ENCODE results near the gene ALOX5.
"Not testable (repeated sequence)": the region's sequence is repeated elsewhere in the genome, so short reads cannot be mapped to it uniquely, and the experiment has no call there.

The ALOX5 gene

DNA sequence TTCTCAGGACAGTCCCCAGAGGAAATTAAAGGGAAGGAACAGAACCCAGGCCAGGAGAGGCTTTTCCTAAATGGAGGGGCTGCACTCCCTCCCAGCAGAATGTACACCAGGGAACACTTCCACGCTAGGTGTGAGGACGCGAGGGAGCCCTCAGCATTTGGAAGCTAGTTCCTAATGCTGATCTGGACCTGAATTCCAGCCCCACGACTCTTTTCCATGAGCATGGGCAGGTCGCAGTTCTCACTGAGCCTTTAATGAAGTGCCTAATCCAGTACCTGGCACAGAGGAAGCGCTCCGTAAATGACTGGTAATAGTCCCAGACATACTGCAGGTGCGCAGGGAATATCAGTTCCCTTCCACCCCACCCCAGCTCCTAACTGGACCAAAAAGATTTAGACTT, 1.1 kb downstream of the ALOX5 start:
- DNase-seq = no peak

DNA sequence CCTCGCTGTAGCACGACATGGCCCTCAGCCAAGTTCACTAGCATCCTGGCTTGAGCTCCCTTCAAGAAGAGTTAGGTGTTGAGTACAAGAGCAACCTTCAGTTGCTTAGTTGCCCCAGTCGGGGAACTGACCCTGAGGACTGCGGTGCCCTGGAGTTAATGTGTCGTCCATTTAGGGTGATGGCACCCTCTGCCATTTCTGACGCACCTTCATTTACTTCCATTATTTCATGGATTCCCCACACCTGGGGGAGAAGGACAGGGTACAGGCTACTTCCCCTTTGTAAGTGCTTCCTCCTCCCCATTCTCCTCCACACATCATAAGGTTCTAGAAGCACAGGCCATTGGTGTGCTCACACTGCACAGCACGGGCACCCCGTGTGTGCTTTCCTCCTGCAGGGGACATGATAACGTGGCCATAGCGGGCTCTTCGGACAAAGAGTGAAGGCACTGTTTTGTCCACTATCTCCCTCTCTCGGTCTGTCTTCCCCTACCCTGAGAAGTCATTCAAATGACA, 1.8 kb downstream of the ALOX5 start:
- no peak for DNase-seq

DNA sequence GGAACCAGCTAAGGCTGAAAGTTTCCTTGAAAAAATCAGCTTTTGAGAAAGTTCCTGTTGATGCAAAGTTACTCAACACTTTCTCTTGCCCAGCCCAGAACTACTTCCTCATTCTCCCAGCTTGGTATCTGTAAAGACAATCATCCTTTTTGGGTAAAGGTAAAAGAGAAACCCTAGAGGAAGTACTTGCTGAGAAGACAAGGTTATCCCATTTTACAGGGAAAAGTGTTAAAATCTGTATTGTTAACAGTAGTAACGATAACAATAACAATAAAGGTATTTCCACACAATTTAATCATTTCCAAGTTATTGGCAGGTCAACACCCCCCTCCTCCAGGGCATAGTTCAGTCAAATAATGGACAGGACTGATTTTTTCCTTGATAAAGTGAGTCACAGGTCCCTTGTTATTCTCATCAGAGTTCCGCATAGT, 2.4 kb downstream of the ALOX5 start:
- no peak for DNase-seq

DNA sequence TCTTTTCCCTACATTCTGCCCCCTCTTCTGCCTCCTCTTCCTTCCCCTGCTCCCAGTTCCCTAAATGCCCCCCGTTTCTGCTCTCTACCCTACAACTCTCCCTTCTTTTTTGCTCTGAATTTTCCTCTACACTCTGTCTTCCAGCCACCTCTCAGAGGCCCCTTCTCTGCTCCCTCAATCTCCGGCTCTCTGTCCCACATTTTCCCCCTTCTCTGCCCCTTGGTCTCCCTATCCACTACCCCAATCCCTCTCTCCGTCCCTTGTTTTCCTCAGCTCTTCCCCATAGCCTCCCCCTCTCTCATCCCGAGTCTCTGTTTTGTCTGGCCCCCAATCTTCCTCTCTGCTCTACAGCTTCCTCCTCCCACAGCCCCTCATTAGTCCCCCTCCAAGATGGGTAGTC, 3.3 kb downstream of the ALOX5 start:
- no peak for DNase-seq

DNA sequence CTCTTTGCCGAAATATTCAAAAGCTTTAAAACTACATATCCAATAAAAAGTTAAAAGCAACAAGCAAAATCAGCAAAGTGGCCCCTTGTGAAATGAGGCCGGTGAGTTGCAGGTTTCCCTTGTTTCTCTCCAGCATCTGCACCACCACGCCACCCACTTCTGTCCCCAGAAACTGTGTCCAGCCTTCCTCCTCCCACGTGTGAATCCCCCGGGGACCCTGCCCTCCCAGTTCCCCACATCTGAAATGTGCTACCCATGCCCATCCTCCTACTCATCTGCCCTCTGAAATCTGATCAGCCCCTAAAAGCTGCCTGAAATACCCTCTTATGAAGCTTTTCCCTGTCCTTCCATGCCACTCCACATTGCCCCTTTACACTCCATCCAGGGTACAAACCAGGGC, 3.8 kb downstream of the ALOX5 start:
- no peak for DNase-seq

DNA sequence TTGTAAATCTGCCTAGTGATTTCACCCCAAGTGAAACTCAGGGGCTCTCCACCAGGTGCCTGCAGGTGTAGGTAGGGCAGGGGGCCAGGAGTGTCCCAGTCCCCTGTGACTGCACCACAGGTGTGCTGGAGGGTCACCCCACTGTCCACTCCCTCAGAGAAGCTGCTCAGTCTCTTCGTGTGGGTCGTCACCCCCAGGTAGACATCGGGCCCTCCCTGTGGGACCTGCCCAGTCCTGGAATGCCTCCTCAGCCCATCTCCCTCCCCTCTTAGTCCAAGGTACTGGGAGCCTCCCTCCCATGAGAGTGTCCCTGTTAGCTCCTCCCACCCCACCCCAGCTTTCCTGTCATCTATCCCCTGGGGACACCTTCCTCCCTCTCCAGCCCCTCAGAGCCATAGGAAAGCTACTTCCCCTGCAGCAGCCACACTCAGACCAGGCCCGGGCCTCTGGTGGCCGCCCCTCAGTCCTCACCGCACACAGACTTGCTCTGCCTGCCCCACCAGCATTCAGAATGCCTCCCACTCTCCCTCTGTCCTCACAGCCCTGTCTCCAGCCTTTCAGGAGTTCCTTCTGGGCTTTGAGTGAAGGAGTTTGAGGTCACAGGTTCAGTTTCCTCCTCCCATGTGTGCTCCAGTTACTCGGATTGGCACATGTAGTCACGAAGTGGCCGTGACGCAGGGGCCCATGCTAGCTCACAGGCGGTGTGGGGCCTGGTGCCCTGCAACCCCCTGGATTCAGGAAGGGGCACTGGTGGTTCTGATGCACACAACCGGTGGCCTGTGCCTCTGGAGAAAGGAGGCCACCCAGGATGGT, 5.1 kb downstream of the ALOX5 start:
- no peak for DNase-seq

DNA sequence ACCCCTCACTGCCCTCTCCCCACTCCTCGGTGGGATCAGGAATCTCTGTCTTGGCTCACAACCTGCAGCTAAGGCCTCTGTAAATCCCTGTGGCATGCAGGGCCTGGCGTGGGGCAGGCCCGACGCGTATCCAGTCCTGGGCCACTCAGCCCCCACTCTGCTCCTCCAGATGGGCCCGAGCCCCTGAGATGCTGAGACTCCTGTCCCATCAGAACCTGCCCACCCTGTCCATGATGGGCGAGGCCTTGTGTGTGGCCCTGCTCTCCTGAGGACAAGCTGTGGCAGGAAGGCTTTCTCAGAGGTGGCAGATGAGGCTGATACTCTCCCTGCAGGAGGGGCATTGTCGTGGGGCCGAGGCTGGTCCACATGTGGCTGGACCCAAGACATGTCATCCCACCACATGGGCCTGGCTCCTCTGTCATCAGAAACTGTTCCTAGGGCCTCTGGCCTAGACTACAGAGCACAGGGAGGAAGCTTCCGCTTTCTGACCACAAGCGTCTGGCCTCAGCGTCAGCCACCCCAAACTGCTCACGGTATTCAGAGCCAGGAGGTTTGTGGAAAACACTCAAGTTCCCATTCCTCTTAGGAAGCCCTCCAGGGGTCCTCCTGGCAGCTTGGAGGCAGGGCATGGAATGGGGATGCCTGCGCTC, 6.0 kb downstream of the ALOX5 start:
- no peak for DNase-seq

DNA sequence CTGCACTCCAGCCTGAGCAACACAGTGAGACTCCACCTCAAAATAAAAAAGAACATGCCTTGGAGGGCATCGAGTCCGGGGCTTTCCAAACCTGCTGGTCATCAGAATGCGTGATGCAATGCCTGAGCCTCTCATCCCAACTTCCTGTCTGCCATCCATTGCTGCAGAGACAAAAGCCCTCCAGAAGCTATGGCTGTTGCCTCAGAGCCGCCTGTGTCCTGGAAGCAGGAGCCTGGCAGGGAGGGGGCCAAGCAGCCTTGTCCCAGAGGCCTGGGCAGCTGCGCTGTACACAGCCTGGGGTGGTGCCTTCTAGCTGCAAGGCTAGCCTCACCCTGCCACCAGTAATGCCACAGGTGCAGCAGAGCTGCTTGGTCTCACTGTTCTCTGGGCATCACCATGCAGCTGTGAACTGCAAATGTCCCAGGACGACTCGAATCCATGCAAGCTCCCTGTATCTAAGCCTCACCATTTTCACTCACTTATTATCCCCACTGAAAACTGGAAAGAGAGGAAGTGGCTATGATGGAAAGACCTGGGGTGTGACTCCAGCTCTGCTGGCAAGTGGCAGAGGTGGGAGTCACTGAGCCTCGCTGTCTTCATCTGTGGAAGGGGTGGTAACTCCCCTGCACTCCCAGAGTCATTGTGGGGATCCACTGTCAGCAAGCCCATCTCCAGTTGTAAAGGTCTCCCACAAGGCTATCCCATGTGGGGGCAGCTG, 7.0 kb downstream of the ALOX5 start:
- DNase-seq = no peak

DNA sequence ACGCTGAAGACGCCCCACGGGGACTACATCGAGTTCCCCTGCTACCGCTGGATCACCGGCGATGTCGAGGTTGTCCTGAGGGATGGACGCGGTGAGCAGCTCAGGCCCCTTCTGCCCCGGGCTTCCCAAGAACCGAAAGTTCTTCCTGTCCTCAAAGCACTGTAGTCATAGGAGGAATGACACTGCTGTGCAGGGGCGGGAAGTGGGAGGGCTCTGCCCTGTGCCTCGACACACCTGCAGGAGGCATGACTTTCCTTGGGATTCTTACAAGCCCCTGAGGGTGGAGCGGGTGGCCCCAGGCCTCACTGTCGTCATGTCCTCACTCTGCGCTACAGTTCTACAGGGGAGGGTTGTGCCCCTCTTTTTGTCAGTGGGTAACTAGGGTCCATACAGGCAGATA, 8.6 kb downstream of the ALOX5 start:
- no peak for DNase-seq

DNA sequence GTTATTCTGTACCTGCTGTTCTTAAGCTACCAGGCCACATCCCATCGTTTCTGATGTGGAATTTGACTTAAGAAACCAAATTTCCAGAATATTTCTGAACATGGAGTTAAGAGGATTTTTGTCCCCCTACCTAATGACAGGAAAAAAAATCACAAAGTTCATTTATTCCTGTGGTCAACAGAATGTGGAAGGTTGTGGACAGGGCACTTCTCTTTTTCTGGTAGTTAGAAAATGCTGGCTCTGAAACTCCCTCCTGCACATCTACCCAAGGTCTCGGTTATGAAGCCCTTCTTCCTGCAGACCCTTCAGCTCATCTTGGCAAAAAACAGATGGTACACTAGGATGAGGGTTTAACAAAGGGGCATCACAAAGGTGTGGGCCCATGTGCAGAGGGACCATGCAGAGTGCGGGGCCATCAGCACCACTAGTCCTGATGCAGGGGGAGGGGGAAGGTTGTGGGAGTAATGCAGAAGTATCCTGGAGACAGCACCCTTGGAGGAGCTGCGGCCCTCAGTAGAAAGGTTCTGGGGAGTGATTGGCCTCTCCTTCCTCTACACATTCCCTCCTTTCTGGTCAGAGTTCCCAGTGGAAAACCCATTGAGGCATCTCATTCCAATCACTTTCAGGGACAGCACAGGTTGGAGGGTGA, 9.8 kb downstream of the ALOX5 start:
- no peak for DNase-seq

DNA sequence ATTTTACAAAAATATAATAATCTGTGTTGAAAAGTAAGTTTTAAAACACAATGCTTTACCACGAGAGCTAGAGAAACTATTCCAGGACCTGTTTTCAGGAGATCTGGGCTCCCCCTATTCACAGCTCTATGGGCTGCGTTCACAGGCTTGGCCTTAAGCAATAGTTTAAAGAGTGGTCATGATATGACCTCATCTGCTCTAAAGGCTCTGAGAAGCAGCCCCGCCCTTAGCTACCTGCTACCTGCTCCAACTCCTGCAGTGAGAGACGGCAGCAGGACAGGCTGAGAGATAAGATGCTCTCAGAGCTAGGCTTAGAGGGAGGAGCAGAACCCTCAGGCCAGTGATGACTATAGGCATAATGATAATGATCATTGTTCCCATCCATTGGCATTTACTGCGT, 12.6 kb downstream of the ALOX5 start:
- DNase-seq = no peak

DNA sequence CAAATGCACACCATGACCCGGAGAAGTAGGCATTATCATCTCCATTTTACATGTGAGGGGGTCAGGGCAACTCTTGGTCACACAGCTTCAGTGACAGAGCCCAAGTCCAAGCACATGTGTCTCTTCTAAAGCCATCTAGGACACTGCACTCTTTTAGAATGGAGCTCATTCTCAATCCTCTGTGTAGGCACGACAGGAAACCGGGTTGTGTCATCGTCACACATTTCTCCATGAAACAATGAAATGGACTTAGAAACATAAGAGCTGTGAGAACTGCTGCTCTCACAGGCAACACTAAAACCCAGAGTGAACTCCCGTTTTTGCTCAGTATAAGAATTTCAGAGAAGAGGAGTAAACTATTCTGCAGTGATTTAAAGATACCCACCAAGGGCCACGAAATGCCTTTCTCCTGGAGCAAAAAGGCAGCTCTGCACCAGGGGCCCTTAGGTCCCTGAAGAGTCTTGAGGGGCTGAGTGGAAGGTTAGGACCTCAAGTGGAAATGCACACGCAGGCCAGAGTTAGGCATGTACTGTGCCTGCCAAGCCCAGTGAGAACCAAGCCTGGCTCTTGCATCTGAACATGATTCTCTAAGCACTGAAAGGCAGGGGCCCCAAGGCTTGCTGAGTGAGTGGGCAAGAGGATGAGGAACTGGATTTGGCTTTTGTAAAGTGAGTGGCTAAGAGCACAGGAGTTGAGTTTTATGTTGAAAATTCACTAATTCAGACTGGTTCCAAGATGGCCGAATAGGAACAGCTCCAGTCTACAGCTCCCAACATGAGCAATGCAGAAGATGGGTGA, 13.3 kb downstream of the ALOX5 start:
- no peak for DNase-seq

DNA sequence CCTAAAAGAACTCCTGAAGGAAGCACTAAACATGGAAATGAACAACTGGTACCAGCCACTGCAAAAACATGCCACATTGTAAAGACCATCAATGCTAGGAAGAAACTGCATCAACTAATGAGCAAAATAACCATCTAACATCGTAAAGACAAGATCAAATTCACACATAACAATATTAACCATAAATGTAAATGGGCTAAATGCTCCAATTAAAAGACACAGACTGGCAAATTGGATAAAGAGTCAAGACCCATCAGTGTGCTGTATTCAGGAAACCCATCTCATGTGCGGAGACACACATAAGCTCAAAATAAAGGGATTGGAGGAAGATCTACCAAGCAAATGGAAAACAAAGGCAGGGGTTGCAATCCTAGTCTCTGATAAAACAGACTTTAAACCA, 15.7 kb downstream of the ALOX5 start:
- not testable (repeated sequence) for DNase-seq

DNA sequence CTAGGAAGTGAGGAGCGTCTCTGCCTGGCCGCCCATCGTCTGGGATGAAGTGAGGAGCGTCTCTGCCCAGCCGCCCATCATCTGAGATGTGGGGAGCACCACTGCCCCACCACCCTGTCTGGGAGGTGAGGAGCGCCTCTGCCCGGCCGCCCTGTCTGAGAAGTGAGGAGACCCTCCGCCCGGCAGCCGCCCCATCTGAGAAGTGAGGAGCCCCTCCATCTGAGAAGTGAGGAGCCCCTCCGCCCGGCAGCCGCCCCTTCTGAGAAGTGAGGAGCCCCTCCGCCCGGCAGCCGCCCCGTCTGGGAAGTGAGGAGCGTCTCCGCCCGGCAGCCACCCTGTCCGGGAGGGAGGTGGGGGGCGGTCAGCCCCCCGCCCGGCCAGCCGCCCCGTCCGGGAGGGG, 17.6 kb downstream of the ALOX5 start:
- not testable (repeated sequence) for DNase-seq

DNA sequence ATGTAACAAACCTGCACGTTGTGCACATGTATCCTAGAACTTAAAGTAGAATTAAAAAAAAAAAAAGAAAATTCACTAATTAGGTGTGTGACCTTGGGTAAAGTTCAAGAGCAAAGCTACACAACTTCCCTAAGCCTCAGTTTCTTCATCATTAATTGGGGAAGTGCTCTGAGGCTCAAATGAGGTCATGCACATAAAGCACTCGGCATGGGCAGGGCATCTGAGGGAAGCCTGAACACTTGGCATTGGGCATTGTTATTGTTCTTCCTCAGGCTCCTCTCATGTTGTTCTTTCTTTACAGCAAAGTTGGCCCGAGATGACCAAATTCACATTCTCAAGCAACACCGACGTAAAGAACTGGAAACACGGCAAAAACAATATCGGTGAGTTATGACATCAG, 21.5 kb downstream of the ALOX5 start:
- DNase-seq = no peak

DNA sequence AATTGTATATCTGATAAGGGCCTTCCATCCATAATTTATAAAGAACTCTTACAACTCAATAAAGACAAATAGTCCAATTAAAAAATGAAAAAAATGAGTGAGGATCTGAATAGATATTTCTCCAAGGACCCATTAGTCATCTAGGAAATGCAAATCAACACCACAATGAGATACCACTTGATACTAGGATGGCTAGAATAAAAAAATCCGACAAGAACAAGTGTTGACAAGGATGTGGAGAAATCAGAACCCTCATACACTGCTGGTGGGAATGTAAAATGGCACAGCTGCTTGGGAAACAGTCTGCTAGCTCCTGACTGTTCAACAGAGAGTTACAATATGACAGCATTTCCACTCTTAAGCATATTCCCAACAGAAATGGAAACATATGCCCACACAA, 24.6 kb downstream of the ALOX5 start:
- DNase-seq = no peak

DNA sequence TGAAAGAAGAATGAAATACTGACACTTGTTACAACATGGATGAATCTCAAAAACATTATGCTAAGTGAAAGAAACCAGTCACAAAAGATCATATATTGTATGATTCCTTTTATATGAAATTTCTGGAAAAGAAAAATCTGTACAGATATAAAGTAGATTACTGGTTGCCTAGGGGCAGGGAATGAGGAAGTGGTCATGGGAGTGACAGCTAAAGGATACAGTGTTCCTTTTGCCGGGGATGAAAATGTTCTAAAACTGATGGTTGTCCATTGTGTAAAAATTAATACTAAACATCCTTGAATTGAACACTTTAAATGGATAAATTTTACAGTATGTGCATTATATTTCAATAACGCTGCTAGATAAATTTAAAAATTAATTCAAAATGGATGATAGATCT, 25.1 kb downstream of the ALOX5 start:
- DNase-seq = no peak

DNA sequence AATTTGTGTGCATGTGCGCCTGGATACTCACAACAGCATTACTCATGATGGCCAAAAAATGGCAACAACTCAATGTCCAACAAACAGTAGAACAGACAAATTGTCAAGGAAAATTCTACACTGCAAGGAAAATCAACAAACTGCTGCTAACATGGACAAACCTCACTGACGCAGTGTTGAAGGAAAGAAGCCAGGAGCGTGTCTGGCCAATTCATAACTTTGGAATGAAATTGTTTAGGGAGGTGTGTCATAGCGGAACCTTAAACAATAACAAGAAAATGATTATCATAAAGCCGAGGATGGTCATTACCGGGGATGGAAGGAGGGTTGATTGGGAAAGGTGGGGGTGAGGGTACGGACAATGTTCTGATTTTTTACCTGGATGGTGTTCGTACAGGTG, 29.1 kb downstream of the ALOX5 start:
- DNase-seq = no peak

DNA sequence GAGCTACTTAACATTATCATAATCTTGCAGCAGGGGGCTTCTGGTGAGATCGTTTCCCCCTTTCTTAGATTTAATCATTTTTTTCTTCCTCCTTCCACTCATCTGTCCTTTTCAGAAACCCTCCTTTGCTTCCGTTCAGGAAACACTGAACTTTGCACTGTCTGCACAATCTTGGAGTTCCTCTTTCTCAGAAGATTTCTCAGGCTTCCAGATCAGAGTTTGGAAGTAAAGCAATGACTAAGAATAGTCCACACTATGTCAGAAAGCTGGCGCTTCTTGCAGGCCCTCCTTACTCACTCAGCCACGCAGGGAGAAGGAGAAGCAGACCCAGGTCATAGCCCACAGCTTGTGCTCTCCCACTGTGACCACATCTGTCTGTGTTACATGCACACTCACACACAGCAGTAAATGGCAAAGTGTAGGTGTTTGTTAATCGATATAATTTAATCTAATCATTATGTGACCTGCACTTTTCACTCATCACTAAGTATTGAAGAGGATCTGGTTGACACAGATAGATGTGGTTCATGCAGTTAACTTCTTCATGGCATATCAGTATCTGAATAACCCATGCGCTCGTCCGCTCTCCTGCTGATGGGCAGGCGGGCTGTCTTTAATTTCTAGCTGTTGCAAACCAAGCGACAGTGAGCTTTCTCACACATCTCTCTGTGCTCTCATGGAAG, 30.2 kb downstream of the ALOX5 start:
- no peak for DNase-seq

DNA sequence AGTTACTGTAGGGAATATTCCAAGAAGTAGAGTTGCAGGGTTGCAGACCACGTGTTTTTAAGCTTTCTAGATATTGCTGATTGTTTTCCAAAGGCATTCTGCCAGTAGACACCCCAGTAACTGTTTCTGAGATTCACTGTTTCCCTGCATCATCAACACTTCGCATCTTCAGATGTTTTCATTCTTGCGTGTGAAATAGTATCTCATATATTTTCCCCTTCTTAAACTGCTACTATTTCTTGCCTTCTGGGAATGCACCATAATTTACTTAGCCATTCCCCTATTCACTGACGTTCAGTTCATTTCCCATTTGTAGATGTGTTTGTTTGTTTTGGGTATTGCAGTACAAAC, 30.7 kb downstream of the ALOX5 start:
- DNase-seq = no peak

DNA sequence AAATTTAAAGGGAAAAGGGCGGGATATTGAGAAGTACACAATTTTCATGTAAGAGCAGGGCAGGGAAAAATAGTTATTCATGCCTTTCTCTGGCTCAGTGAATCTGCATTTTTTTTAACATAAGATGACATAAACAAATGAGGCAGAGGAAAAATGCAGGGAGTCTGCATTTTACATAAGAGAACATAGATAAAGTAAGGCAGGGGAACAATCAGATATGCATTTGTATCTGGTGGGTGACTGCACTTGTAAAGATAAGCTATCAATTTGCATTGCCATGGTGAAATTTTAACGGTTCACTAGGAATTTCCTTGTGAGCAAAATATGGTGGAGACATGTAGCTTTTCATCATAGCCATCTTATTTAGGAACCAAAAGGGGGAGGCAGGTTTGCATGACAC, 33.5 kb downstream of the ALOX5 start:
- no peak for DNase-seq
